Stimulated activated CD8-positive, alpha-beta memory T cell treated with anti-CD3 and anti-CD28 coated beads, Interleukin-4, amount 100 ng/mL, for 4 hours (primary cell): ENCODE measurements around the gene NADK2.
A peak's percentile ranks its signal among the peaks of the same experiment; 100 is the strongest.
"Not testable (repeated sequence)": the region's sequence is repeated elsewhere in the genome, so short reads cannot be mapped to it uniquely, and the experiment has no call there.

ENCODE experiments used
- DNase-seq, 2 donors: peaks; one replicate each; pipeline ENCODE4 v3.0.0-alpha.2; 2020; ENCODE audit warnings: low read depth in 2 of 2, low spot score in 1 of 2

Gene NADK2, protein sequence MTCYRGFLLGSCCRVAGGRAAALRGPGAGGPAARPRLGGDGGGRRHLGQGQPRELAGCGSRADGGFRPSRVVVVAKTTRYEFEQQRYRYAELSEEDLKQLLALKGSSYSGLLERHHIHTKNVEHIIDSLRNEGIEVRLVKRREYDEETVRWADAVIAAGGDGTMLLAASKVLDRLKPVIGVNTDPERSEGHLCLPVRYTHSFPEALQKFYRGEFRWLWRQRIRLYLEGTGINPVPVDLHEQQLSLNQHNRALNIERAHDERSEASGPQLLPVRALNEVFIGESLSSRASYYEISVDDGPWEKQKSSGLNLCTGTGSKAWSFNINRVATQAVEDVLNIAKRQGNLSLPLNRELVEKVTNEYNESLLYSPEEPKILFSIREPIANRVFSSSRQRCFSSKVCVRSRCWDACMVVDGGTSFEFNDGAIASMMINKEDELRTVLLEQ

DNA sequence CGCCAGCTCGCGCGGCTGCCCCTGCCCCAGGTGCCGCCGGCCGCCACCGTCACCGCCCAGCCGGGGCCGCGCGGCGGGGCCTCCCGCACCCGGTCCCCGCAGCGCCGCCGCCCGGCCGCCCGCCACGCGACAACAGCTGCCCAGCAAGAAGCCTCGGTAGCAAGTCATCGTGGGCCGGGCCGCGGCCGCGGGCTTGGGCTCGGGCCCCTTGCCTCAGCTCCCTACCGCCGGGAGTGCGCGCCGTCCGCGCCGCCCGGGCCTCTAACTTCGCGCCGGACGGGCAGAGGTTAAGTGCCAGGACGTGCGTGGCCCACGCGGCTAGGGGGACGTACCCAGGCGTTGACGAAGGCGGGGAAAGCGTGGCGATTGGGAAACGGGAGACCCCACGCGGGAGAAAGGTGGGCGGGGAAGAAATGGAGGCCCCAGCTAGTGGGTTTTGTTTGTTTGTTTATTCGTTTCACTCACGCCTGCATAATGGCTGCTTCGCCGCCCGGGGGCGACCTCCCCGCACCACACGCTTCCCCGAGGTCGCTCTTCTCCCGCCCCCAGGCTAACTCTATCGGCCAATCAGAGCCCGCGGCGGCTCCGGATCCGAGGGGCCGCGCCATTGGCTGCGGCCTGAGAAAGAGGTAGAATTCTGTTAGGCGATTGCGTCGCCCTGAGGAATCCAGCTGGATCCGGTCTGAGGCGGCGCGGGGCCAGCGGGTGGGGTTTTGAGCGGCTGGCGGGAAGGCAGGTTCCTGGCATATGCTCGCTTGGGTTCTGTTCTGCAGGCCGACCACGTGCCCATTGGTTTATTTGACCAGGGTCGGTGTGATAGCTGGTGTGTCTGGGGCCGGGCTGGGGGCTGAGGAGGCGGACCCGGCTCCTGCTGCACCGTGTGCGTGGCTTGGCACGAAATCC, at the start of gene NADK2:
Gene NADK2, minus strand, starts transcription at position 295 of the 903 bp plus-strand sequence. Its CDS starts 127 bp downstream, at position 168.
- DNase-seq, result peak; percentile 71 to 87

DNA sequence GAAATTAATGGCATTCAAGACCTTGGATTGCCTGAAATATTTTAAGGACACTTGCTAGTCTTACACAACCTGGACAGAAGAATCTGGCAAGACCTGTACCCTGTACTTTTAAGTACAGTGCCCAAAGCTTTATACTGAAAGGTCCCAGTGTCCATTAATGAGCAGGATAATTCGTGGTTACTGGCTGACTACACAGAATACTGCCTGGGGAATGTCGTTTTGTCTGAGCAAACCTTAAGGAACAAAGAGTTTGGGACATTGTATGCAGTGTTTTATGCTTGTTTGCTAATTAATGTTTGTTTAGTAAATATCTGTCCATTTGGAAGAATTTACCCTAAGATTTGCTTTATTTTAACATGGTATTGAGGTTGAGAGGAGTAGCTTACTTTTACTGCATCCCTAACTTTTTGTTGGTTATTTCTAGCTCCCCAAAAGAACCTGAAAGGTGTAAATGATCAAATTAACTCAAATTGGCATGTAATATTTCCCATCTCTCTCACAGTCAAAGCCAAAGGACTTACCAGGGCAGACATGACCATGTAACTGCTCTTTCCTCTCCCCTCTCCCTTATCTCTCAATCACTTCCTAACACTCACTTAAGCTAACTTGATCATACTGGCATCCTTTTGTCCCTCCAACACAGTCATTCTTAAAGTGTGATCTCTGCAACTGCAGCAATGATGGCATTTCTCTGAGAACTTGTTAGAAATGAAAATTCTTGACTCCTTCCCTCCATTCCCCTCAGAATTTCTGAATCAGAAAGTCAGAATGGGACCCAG, 44.3 kb upstream of the NADK2 start:
- DNase-seq, result no peak

DNA sequence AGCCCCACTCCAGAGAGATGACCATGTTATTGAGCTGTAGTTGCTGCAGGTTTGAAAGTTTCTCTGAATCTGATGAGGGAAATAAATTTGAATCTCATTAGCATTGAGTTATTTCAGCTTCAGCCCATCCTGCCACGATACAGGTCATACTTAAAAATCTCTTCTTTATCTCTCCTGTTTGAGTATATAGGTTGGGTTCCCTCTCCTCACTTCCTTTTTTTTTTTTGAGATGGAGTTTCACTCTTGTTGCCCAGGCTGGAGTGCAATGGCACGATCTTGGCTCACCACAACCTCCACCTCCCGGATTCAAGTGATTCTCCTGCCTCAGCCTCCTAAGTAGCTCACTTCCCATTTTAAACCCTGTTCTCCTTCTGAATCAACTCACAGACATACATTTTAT, 42.0 kb upstream of the NADK2 start:
- DNase-seq, result not testable (repeated sequence)

DNA sequence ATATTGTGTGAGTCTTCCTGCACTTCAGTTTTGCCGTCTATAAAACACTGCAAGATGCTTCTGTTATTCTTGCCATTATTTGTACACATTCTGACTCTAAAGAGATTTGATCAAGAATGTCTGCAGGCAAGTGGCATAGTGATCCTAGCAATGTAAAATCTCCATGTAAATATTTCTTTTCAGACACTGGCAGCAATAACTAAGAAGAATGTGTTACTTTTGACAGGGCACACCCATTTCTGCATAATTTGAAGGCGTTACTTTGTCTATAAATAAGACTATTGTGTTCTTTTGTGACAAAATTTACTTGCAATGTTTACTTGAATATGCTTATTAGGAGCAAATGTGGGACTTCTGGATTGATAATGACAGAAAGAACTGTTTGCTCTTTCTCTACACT, 39.9 kb upstream of the NADK2 start:
- DNase-seq, result no peak

DNA sequence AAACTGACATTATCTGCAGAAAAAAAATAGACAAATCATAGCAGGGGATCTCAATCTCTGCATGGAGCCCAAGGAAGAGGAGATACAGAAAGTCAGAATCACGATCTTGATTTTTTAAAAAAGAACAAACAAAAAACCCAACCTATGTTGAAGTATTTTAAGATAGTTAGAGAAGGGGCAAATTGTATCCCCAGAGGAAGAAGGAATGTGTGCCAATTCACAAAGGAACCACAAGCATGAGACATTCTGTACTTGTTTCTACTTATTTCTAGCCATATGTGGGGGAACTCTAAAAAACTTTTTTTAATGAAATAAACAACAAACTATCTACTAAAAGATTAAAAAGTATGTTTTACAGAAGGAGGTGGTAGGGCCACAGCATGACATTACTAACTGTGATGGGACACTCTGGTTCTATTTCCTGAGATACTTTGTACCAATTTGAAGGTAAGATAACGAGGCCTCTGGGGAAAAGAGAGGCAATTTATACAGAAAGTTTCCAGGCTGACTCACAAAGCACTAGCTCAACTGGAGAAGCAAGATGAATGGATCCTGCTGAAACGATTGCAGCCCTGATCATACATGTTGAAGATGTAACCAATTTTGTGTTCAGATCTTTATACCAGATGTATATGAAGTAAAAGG, 37.5 kb upstream of the NADK2 start:
- no peak for DNase-seq

DNA sequence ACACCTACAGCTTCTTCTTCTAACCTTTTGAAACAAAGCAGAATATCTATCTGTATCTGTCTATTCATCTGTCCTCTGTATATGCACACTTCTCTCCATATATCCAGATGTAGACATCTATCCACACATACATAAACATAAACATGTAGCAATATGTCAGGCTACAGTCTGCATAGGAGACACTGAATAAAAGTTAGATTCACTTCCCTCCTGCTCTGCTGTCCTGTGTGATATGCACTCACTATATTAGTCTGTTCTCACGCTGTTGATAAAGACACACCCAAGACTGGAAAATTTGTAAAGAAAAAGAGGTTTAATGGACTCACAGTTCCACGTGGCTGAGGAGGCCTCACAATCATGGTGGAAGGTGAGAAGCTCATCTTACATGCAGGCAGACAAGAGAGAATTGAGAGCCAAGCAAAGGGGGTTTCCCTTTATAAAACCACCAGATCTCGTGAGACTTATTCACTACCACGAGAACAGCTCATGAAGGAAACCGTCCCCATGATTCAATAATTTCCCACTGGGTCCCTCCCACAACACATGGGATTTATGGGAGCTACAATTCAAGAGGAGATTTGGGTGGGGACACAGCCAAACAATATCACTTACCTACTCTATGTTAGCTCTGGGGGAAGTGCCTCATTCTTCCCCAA, 35.9 kb upstream of the NADK2 start:
- no peak for DNase-seq

DNA sequence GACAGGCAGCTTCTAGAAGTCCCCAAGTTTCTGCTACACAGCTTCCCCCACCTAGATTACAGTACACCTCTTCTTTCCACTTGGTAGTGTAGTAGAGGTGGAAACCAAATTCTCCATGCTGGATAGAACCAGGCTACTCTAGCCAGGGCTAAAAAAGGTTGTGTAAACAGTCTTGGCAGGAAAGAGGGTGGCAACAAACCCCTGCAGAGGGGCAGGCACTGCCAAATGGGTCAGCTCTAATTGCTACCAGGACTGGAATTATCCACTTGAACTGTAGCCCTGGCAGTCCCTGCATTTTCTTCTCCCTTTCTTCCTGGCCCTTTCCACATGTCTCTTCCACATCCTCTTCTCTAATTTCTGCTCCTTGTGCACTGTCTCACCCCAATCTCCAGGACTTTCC, 35.1 kb upstream of the NADK2 start:
- DNase-seq, result no peak

DNA sequence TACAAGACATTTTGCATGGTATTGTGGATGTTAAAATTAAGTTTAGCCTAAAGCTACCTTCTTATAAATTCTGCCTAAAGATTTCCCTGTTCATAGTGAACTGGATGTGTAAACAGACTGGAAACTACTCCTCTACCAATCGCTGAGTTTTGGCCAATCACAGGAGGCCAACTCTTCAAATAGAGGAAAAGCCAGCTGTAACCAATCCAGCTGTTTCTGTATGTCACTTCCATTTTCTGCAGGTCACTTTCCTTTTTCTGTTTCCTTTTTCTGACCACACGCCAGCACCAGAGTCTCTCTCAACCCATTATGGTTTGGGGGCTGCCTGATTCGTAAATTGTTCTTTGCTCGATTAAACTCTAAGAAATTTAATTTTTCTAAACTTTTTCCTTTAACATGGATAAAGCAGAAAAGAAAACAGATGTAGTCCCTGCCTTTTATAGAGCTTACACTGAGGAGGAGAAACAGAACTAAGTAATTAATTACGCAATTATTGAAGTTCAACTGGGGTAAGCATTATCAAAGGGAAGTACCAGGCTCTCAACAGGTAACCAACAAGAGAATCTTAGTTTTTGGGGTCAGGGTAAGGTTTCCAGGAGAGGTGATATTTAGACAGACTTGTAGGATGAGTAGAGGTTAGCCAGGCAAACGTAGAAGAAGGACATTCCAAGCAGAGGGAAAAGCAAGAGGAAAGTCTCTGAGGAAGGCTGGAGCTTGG, 32.2 kb upstream of the NADK2 start:
- DNase-seq, result no peak

DNA sequence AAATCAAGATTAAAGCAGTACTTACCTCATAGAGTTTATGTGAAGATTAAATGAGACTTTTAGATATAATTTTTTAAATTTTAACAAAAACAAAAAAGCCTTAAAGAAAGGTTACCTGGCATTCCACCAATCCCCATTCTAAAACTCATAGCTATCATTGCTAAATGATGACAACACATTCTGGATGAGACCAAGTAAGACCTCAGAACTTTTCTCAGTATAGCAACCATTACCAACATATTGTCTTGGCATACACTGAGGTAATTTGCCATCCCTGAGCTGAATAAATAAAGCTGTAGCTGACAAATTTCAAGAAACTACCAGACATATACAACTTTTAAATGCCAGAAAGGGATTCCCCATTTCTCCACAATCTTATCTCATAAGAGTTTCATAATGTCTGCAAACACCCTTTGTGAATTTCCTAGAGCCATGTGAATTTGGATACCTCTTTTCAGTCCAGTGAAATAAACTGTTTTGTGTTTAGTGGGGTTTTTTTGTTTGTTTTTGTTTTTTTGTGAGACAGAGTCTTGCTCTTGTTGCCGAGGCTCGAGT, 30.5 kb upstream of the NADK2 start:
- no peak for DNase-seq

DNA sequence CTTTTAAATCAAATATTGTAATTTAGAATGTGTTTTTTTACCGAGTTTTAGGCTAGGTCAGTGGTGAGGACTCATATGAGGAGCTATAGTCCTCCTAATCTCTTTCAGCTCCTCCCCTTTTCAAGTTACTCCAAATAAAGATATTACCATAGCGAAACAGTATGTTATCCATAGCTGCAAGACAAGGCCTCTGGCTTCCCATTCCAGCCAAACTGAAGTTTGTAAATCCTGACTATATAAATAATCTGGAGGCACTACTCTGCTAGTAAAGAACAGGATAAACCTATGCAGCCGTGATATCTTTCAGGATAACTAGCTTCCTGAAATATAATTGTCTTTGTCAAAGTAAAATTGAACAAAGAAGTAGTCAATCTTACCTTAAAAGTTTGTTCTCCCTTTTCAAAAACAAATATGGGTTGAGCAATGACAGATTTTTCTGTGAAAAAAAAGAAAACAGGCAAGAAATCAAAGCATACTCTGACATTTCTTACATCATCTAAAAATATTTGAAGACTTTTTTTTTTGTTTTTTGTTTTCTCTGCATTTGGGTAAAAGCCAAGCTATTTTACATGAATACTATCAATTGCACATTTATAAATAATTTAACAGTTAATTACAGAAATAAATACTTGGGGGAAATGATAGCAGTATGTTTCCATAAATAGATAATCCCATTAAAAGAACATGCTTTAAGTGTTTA, 29.3 kb upstream of the NADK2 start:
- DNase-seq, result no peak

DNA sequence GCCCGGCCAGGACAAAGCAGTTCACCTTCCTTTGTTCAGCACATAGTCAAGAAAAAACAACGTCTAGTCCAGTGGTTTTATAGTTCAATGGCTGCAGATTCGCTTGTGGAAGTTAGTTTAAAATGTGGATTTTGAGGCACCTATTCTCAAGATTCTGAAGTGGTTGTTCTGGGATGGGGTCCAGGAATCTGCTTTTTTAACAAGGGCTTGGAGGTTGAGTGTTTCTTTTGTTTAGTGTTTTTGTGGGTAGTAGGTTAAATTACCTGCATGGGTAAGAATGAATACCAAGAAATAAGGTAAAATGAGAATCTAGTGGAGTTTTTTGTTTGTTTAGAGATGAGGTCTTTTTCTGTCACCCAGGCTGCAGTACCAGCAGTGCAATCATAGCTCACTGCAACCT, 28.4 kb upstream of the NADK2 start:
- DNase-seq, result no peak

DNA sequence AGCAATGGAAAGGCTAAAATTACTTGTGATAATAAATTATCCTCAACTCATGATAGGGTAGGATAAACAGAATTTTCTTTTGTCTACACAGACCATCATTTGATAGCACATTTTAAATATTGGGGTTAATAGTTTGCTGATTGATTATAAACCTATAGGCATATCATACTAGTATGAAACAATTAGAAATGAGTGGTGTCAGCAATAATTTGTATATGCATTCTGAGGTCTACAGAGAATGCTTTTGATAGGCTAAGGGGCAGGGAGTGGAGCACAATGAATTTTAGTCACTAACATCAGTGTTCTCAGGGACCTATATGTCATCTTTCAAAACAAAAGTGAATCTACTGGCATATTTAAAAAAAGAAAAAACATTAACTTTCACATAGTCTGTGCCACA, 27.8 kb upstream of the NADK2 start:
- no peak for DNase-seq

DNA sequence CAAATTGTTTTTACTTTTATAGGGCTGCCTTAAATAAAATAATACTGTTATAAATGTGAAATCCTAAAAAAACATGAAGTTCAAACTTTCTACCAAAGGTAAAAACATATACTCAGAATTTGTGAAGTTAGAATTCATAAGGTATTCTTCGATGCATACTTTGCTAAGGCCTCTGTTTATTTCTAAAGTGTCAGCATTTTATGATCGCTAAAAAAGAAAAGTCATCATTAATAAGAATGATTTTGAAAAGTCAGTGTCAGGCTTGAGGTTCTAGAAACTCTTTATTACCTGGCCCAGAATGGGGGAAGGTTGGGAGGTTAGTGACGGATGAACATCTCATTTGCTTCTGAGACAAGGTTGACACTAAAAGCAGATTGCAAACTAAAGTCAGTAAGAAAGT, 26.2 kb upstream of the NADK2 start:
- no peak for DNase-seq

DNA sequence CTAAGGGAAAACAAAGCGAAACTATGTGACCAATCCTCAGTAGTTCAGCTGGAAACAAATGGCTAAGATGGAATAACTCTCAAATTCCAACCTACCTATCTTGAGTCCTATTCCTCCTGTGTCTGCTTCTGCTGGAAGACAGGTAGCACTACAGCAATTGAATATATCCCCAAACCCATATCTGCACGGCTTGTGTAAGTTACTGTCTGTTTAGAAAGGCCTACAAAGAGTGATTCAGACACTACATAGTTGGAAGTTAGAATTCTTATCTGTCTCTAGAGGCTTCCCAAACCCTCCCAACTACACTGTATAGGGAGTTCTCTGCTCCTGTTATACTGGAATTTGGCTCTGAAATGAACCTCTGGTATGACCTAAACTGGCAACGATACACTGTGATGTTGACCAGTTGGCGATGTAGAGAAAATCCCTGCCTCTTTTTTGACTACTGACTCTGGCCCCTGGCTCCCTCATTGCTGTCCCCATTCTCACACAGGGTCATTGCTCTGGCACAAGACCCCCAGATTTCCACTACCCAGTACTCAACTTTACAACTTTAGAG, 22.6 kb upstream of the NADK2 start:
- DNase-seq, result no peak

DNA sequence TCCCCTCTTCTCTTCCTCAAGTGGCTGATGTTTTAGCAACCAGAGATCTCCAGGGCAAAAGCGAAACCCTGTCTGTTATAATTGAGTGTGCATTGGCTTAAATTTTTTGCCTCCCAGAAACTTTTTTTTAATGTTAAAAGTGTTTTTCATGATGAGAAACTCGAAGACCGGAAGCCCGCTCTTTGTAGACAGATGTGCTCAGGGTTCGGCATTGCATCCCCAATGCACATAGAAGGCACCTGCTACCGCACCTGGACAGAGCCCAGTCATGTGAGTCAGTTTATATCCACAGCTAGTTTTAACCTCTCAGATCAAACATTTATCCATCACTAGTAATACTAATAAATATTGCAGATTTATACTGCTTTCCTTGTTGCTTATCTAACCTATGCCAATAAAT, 19.5 kb upstream of the NADK2 start:
- DNase-seq, result no peak

DNA sequence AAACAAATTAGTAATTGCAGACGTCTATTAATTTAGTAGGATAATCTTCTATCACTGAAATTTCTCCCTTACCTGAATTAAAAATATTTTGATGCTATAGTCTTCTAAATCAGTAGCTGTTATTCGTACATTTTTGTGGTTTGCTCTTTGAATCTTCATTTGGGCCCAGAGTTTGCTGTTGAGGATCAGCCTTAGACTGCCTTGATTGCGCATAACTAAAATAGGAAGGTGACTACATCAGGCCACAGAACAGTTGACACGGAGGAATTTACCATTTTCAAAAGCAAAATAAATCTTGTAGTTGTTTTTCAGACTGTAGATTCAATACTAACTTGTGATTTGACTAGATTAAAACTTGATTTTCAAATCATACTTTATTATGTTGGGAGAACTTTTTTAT, 11.8 kb upstream of the NADK2 start:
- no peak for DNase-seq

DNA sequence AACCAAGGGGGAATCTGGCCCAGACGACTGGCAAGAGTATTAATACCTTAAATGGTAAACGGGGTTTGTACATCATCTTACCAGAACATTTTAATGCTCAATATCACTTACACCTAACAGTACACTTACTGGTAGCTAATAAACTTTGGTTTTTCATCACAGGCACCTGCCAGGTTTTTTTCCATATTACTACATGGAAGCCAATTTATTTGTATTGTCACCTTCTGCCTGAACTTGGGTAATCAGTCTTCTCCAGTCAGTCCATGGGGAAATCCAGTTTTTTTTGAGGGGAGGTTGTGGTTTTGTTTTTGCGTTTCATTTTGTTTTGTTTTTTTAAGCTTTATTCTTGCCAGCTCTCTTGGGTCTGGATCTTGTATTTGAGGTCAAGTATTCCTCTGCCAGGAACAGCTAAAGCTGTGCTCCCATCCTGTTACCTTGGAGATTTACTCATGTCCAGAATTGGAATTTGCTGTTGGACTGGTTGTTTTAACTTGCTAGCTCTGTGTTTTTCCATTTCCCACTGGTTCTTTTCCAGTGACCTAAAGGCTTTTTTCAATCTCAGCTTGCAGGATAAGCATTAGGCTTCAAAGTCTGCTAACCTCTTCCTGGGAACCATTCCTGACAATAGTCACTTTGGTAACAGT, 11.1 kb upstream of the NADK2 start:
- DNase-seq, result no peak

DNA sequence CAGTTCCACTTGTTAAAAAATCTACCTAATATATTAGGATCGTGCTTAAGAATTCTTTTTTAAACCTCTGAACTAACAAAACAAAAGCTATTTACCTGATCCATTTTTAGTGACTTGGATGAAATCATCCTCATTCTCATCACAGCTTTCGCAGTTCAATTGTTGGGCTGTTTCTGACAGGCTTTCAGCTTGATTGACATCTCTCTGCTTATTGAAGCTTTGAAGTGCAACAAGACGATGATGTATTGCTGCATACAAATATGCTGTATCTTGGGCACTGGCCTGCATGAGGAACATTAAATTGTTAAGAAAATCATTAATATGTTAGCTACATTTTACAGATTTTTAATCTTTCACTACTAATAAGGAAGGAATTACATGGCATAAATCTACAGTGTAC, 9.5 kb upstream of the NADK2 start:
- DNase-seq, result no peak
